Activated CD8-positive, alpha-beta memory T cell treated with anti-CD3 and anti-CD28 coated beads for 1 hour (primary cell): ENCODE data around the gene FANK1.
"Not testable (repeated sequence)": the region's sequence is repeated elsewhere in the genome, so short reads cannot be mapped to it uniquely, and the experiment has no call there.

Experiments used
- DNase-seq, 2 donors: peaks; one replicate each; pipeline ENCODE4 v3.0.0-alpha.2; 2020; ENCODE audit warnings: low read depth in 1 of 2; ENCODE audit errors: extremely low read depth in 1 of 2

FANK1 gene

GRCh38 chr10:125926247-125926646 is 29.9 kb downstream of the FANK1 start:
- no peak for DNase-seq

- DNase-seq: not testable (repeated sequence)
These were observed 30.9 kb downstream of the FANK1 start for GRCh38 chr10:125927265-125927664.

- no peak for DNase-seq
These were observed 32.7 kb downstream of the FANK1 start for GRCh38 chr10:125928928-125929585.

GRCh38 chr10:125929618-125930017 is 33.3 kb downstream of the FANK1 start:
- no peak for DNase-seq

- no peak for DNase-seq
These were observed 37.3 kb downstream of the FANK1 start for GRCh38 chr10:125933693-125934092.

GRCh38 chr10:125936331-125936730 is 40.0 kb downstream of the FANK1 start:
- no peak for DNase-seq

GRCh38 chr10:125940515-125940914 is 44.2 kb downstream of the FANK1 start:
- no peak for DNase-seq

- no peak for DNase-seq
These were observed 54.9 kb downstream of the FANK1 start for GRCh38 chr10:125951290-125951689.

- no peak for DNase-seq
These were observed 57.5 kb downstream of the FANK1 start for GRCh38 chr10:125953778-125954385.

- DNase-seq: no peak
These were observed 59.4 kb downstream of the FANK1 start for GRCh38 chr10:125955766-125956165.

GRCh38 chr10:125961743-125962142 is 65.4 kb downstream of the FANK1 start:
- no peak for DNase-seq

GRCh38 chr10:125962200-125962599 is 65.8 kb downstream of the FANK1 start:
- no peak for DNase-seq

- no peak for DNase-seq
These were observed 68.2 kb downstream of the FANK1 start for GRCh38 chr10:125964558-125964957.

GRCh38 chr10:125967533-125967932 is 71.2 kb downstream of the FANK1 start:
- no peak for DNase-seq

- not testable (repeated sequence) for DNase-seq
These were observed 73.8 kb downstream of the FANK1 start for GRCh38 chr10:125970077-125970630.

- DNase-seq: no peak
These were observed 80.7 kb downstream of the FANK1 start for GRCh38 chr10:125976960-125977605.

- no peak for DNase-seq
These were observed 83.6 kb downstream of the FANK1 start for GRCh38 chr10:125979976-125980375.

GRCh38 chr10:125980521-125981035 is 84.2 kb downstream of the FANK1 start:
- DNase-seq: no peak

- DNase-seq: no peak
These were observed 86.0 kb downstream of the FANK1 start for GRCh38 chr10:125982260-125982948.

GRCh38 chr10:125983161-125983560 is 86.8 kb downstream of the FANK1 start:
- no peak for DNase-seq

- no peak for DNase-seq
These were observed 87.3 kb downstream of the FANK1 start for GRCh38 chr10:125983656-125984055.
